ENCODE data around the gene PTCH1.
A peak's percentile ranks its signal among the peaks of the same experiment; 100 is the strongest.

The PTCH1 gene

GRCh38 chr9:95462249-95463147 lies 54.3 kb downstream of the PTCH1 start:
- peak; percentile 93 for DNase-seq

- no peak for DNase-seq
Observed at GRCh38 chr9:95461448-95462248, 55.1 kb downstream of the PTCH1 start.

GRCh38 chr9:95460518-95461164 lies 56.1 kb downstream of the PTCH1 start:
- DNase-seq: no peak

- DNase-seq: no peak
Observed at GRCh38 chr9:95459851-95460517, 56.8 kb downstream of the PTCH1 start.

GRCh38 chr9:95459178-95459577 lies 57.6 kb downstream of the PTCH1 start:
- DNase-seq: no peak

GRCh38 chr9:95458666-95459065 lies 58.1 kb downstream of the PTCH1 start:
- no peak for DNase-seq

- no peak for DNase-seq
Observed at GRCh38 chr9:95457769-95458168, 59.0 kb downstream of the PTCH1 start.

GRCh38 chr9:95455714-95456113 lies 61.1 kb downstream of the PTCH1 start:
- no peak for DNase-seq

GRCh38 chr9:95452176-95452575 lies 64.6 kb downstream of the PTCH1 start:
- DNase-seq: no peak

- DNase-seq: no peak
Observed at GRCh38 chr9:95451065-95451426, 65.7 kb downstream of the PTCH1 start.

GRCh38 chr9:95450171-95451064 lies 66.4 kb downstream of the PTCH1 start:
- DNase-seq: no peak

- no peak for DNase-seq
Observed at GRCh38 chr9:95449016-95449415, 67.8 kb downstream of the PTCH1 start.

GRCh38 chr9:95447660-95448420 lies 68.9 kb downstream of the PTCH1 start:
- DNase-seq: no peak

- no peak for DNase-seq
Observed at GRCh38 chr9:95446984-95447383, 69.8 kb downstream of the PTCH1 start.

- no peak for DNase-seq
Observed at GRCh38 chr9:95446259-95446658, 70.5 kb downstream of the PTCH1 start.

- no peak for DNase-seq
Observed at GRCh38 chr9:95444160-95444559, 72.6 kb downstream of the PTCH1 start.

GRCh38 chr9:95443301-95443700 lies 73.5 kb downstream of the PTCH1 start:
- no peak for DNase-seq

GRCh38 chr9:95441081-95441480 lies 75.7 kb downstream of the PTCH1 start:
- DNase-seq: no peak

GRCh38 chr9:95440447-95440846 lies 76.3 kb downstream of the PTCH1 start:
- no peak for DNase-seq

- DNase-seq: no peak
Observed at GRCh38 chr9:95438561-95439357, 78.0 kb downstream of the PTCH1 start.
